Smooth muscle cell of the brain vasculature (primary cell): ENCODE data around the gene MORN4.
"Not testable (repeated sequence)": the region's sequence is repeated elsewhere in the genome, so short reads cannot be mapped to it uniquely, and the experiment has no call there.

ENCODE experiments used
- DNase-seq: peaks from one replicate; pipeline ENCODE4 v3.0.0-alpha.2; 2012; ENCODE audit warnings: low read depth, low spot score

The MORN4 gene

GRCh38 chr10:97640868-97641811 lies 7.8 kb upstream of the MORN4 start:
- DNase-seq: no peak

GRCh38 chr10:97640174-97640867 lies 7.0 kb upstream of the MORN4 start, which contains the start of gene PI4K2A:
TSS of gene PI4K2A (plus strand) at chr10:97640671. CDS start at chr10:97640743, 72 bp downstream.
- peak; percentile 98 for DNase-seq

GRCh38 chr10:97639090-97639489 lies 5.8 kb upstream of the MORN4 start:
- DNase-seq: not testable (repeated sequence)

GRCh38 chr10:97635577-97635976 lies 2.3 kb upstream of the MORN4 start:
- no peak for DNase-seq

- DNase-seq: no peak
Measured at GRCh38 chr10:97633921-97634320, 621 bp upstream of the MORN4 start.

- no peak for DNase-seq
Measured at GRCh38 chr10:97631098-97631497, 2.2 kb downstream of the MORN4 start.

GRCh38 chr10:97629289-97629688 lies 4.0 kb downstream of the MORN4 start:
- no peak for DNase-seq

- no peak for DNase-seq
Measured at GRCh38 chr10:97628228-97628627, 5.1 kb downstream of the MORN4 start.

GRCh38 chr10:97627731-97628130 lies 5.6 kb downstream of the MORN4 start:
- no peak for DNase-seq

- no peak for DNase-seq
Measured at GRCh38 chr10:97623277-97623676, 10.0 kb downstream of the MORN4 start.

- DNase-seq: no peak
Measured at GRCh38 chr10:97618733-97619132, 14.6 kb downstream of the MORN4 start.

- DNase-seq: no peak
Measured at GRCh38 chr10:97618285-97618684, 15.0 kb downstream of the MORN4 start.

- DNase-seq: peak; percentile 10
Measured at GRCh38 chr10:97612386-97612785, 20.9 kb downstream of the MORN4 start.

GRCh38 chr10:97611473-97611872 lies 21.8 kb downstream of the MORN4 start:
- DNase-seq: no peak

GRCh38 chr10:97608991-97609561 lies 24.2 kb downstream of the MORN4 start:
- no peak for DNase-seq

GRCh38 chr10:97607095-97607636 lies 26.1 kb downstream of the MORN4 start:
- DNase-seq: no peak

- no peak for DNase-seq
Measured at GRCh38 chr10:97601268-97602215, 31.8 kb downstream of the MORN4 start.

GRCh38 chr10:97600616-97601015 lies 32.7 kb downstream of the MORN4 start:
- DNase-seq: no peak

- no peak for DNase-seq
Measured at GRCh38 chr10:97599272-97599619, 34.1 kb downstream of the MORN4 start.

GRCh38 chr10:97598407-97599271 lies 34.7 kb downstream of the MORN4 start:
- no peak for DNase-seq
